Fibroblast of lung (primary cell): ENCODE data around the gene NRCAM. TPM values are rescaled to one million over a fixed set of nuclear protein-coding genes. Genes with fewer than 3 reads are reported as not detected.

ENCODE experiments used
- DNase-seq, 2 donors: peaks; one replicate each; pipeline versions ENCODE4 v3.0.0 to v3.0.0-alpha.2; 2010; ENCODE audit warnings: low read depth in 2 of 2
- H2AFZ ChIP-seq: 2 replicates; pipeline ENCODE4 v1.5.1; 2012; ENCODE audit warnings: low read length, control low read depth, inconsistent platforms
- H3K27ac ChIP-seq: 2 replicates; pipeline ENCODE4 v1.5.1; 2011; ENCODE audit warnings: low read length, control low read depth; ENCODE audit not compliant: insufficient read depth
- H3K27me3 ChIP-seq: 2 replicates; pipeline ENCODE4 v1.5.1; 2011; ENCODE audit warnings: mild to moderate bottlenecking, low read length; ENCODE audit not compliant: control insufficient read depth, insufficient read depth
- H3K36me3 ChIP-seq: 2 replicates; pipeline ENCODE4 v1.5.1; 2011; ENCODE audit warnings: low read length; ENCODE audit not compliant: control insufficient read depth, insufficient read depth
- H3K4me1 ChIP-seq: 2 replicates; pipeline ENCODE4 v1.5.1; 2011; ENCODE audit warnings: low read length; ENCODE audit not compliant: control insufficient read depth, insufficient read depth; ENCODE audit errors: extremely low read depth
- H3K4me2 ChIP-seq: 2 replicates; pipeline ENCODE4 v1.5.1; 2011; ENCODE audit warnings: low read length, control low read depth; ENCODE audit not compliant: insufficient read depth; ENCODE audit errors: extremely low read depth
- H3K4me3 ChIP-seq, 4 experiments: fragments of 200-600 bp in 1 of 4; sonication (generic) in 1 of 4; replicated peaks in 1 of 4; 2 replicates each; pipeline ENCODE4 v1.5.1; 2011 to 2016; ENCODE audit warnings: low read length in 4 of 4, low read depth in 3 of 4, mild to moderate bottlenecking in 3 of 4, control low read depth in 2 of 4, inconsistent platforms in 1 of 4, mixed read lengths in 1 of 4; ENCODE audit not compliant: insufficient read depth in 1 of 4; ENCODE audit errors: control extremely low read depth in 1 of 4
- H3K79me2 ChIP-seq: 2 replicates; pipeline ENCODE4 v1.5.1; 2012; ENCODE audit warnings: mild to moderate bottlenecking, low read length, inconsistent platforms; ENCODE audit not compliant: control insufficient read depth, insufficient read depth
- H3K9ac ChIP-seq: 2 replicates; pipeline ENCODE4 v1.5.1; 2011; ENCODE audit warnings: mild to moderate bottlenecking, low read length, control low read depth; ENCODE audit not compliant: insufficient read depth
- H3K9me3 ChIP-seq: 2 replicates; pipeline ENCODE4 v1.5.1; 2012; ENCODE audit warnings: low read depth, low read length; ENCODE audit not compliant: control insufficient read depth, insufficient read depth
- H4K20me1 ChIP-seq: 2 replicates; pipeline ENCODE4 v1.5.1; 2011; ENCODE audit warnings: low read length; ENCODE audit not compliant: control insufficient read depth, insufficient read depth; ENCODE audit errors: extremely low read depth
- CTCF ChIP-seq, 2 donors: IDR thresholded peaks in 1 of 2; conservative IDR thresholded peaks in 1 of 2; 1 replicate in 1 of 2; 2 replicates in 1 of 2; pipeline ENCODE4 v1.5.1; 2011 to 2012; ENCODE audit warnings: low read length in 2 of 2, control low read depth in 1 of 2, inconsistent platforms in 1 of 2, low read depth in 1 of 2, mild to moderate bottlenecking in 1 of 2
- EZH2 ChIP-seq: IDR thresholded peaks from 2 replicates; pipeline ENCODE4 v1.5.1; 2012; ENCODE audit warnings: low read length, control low read depth, mild to moderate bottlenecking; ENCODE audit errors: missing control alignments
- polyA plus RNA-seq, 2 donors: library from polyadenylated mRNA; depleted of rRNA in 1 of 2; stranded (reverse) in 1 of 2; unstranded in 1 of 2; fragments of >200 nt; gene quantifications; 2 replicates each; pipeline ENCODE4 v1.2.1, GENCODE V29; 2011 to 2012; ENCODE audit warnings: missing spikeins in 1 of 2
- total RNA-seq: library from RNA; depleted of rRNA; stranded (reverse); fragments of >200 nt; gene quantifications from 2 replicates; pipeline ENCODE4 v1.2.1, GENCODE V29; 2014

NRCAM gene
- total and polyA plus RNA-seq, 2 donors (not counting 1 experiment from before 2014, with no cell fraction given) = 2.1 to 2.2 TPM

GRCh38 chr7:108156897-108157605 lies 299.2 kb downstream of the NRCAM start:
- H3K79me2 ChIP-seq = no peaks in the 10 kb centered on the region
- H4K20me1 ChIP-seq = no peaks in the 10 kb centered on the region
- no peak overlapping the region for H3K27ac ChIP-seq
- no peak for DNase-seq
- H3K9ac ChIP-seq = no peak overlapping the region
- no peak overlapping the region for H3K4me2 ChIP-seq
- H3K9me3 ChIP-seq = no peaks in the 10 kb centered on the region
- no peaks in the 10 kb centered on the region for H3K4me1 ChIP-seq
- TF ChIP-seq CTCF (conservative IDR thresholded peaks at IDR 0.05 in 1 of 2, IDR thresholded peaks at IDR 0.05 in 1 of 2; ENCODE audit: low read depth in 1 of 2, low read length in 2 of 2) (no peak), EZH2 (no peak)
- H3K27me3 ChIP-seq = no peaks in the 10 kb centered on the region
- H3K4me3 ChIP-seq = no peak overlapping the region
- no peak overlapping the region for H2AFZ ChIP-seq
- H3K36me3 ChIP-seq = no peaks in the 10 kb centered on the region

DNA sequence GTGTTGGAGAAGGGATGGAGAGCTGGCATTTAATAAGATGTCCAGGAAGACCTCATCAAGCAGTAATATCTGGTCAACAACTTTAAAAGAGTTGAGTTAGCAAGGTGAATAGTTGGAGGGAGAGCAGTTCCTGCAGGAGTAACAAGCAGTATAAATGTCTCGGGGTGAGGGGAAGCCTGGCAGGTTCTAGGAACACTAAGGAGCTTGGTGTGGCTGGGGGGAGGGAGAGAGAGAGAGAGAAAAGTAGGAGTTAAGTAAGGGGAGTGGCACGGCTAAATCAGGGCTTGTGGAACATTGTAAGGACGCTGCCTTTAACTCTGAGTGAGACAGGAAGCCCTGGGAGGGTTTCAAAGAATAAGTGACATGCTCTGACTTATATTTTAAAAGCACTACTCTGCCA lies 304.0 kb downstream of the NRCAM start:
- TF ChIP-seq EZH2 (no peak), CTCF (conservative IDR thresholded peaks at IDR 0.05 in 1 of 2, IDR thresholded peaks at IDR 0.05 in 1 of 2; ENCODE audit: low read depth in 1 of 2, low read length in 2 of 2) (no peak)
- no peak overlapping the region for H3K4me3 ChIP-seq
- H3K36me3 ChIP-seq = no peaks in the 10 kb centered on the region
- H4K20me1 ChIP-seq = no peaks in the 10 kb centered on the region
- no peaks in the 10 kb centered on the region for H3K9me3 ChIP-seq
- H2AFZ ChIP-seq = no peak overlapping the region
- H3K27ac ChIP-seq = no peak overlapping the region
- H3K27me3 ChIP-seq = no peaks in the 10 kb centered on the region
- H3K79me2 ChIP-seq = no peaks in the 10 kb centered on the region
- no peak overlapping the region for H3K4me2 ChIP-seq
- H3K9ac ChIP-seq = no peak overlapping the region
- no peak for DNase-seq
- H3K4me1 ChIP-seq = no peaks in the 10 kb centered on the region

- H3K4me3 ChIP-seq = peak overlapping the region in 1 of 4 experiments; percentile 12
- H3K9me3 ChIP-seq = no peaks in the 10 kb centered on the region
- no peaks in the 10 kb centered on the region for H4K20me1 ChIP-seq
- no peak for DNase-seq
- peaks cover 4% of the 10 kb centered on the region for H3K4me1 ChIP-seq
- TF ChIP-seq CTCF (conservative IDR thresholded peaks at IDR 0.05 in 1 of 2, IDR thresholded peaks at IDR 0.05 in 1 of 2; ENCODE audit: low read depth in 1 of 2, low read length in 2 of 2) (no peak), EZH2 (no peak)
- no peaks in the 10 kb centered on the region for H3K79me2 ChIP-seq
- no peaks in the 10 kb centered on the region for H3K27me3 ChIP-seq
- no peak overlapping the region for H3K27ac ChIP-seq
- no peaks in the 10 kb centered on the region for H3K36me3 ChIP-seq
- peak overlapping the region; percentile 7 for H3K4me2 ChIP-seq
- H3K9ac ChIP-seq = no peak overlapping the region
- no peak overlapping the region for H2AFZ ChIP-seq
Measured at GRCh38 chr7:108149908-108150307, 306.3 kb downstream of the NRCAM start.
